ENCODE measurements around the gene PLCB1. TPM values are rescaled to one million over a fixed set of nuclear protein-coding genes. Genes with fewer than 3 reads are reported as not detected.
A peak's percentile ranks its signal among the peaks of the same experiment; 100 is the strongest.

Gene PLCB1
- total RNA-seq, 1 experiment from 2014 or later, result 4.4 TPM

DNA sequence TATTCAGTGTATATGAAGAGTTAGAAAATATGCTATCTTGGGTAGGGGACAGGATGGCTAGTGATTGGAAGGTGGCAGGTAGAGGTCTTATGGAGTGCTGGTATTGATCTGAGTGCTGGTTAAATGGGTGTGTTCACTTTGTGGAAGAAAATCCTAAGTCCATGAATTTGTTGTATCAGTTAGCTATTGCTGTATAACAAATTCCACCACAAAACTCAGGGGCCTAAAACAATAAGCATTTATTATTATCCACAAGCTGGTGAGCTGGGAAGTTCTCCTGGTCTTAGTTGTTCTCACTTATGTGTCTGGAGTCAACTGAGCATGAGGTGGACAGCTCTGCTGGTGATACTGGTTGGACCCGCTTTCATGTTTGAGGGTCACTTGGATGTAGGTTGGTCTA lies 724.6 kb downstream of the PLCB1 start:
- H4K20me1 ChIP-seq (ENCODE audit: low read length), result no peaks in the 10 kb centered on the region
- intact Hi-C loops (cut with micrococcal nuclease), result loop anchor here (10.0 kb wide), 1 partner anchor 358 kb away; no protein-coding TSS in a partner anchor
- POLR2A ChIA-PET (ENCODE audit: unreplicated experiment), result no interaction called here

DNA sequence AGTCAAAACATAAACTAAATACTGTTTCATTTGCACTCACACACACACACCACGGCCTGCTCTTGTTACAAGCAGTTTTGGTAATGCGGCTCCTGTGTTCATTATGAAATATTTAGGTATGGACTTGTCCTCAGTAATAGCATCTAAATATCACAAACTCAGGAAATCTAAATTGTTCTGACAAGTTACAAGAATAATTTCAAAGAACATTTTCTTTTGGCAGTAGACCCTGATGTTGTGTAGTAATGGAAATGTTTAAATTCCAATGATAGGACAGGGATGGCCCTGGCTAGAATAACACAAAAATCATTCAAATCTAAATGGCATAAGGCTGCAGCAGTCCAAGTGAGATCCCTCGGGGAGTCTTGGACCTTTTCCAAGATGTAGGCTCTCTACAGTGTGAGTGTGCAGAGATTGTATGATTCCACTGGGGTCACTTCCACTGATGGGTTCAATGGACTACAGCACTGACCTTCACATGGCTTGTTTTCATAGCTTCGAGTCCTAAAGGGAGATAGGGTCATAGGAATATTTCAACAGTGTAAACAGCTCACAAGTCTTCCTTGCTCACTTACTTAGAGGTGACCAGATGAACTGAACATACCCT lies 726.2 kb downstream of the PLCB1 start:
- Histone ChIP-seq H3K9me3 (ENCODE audit: low read length) (no peaks in the 10 kb centered on the region), H3K27ac (ENCODE audit: low read length) (no peak overlapping the region), H3K4me3 (ENCODE audit: low read length) (no peak overlapping the region), H3K4me2 (ENCODE audit: low read length) (no peak overlapping the region), H3K27me3 (ENCODE audit: low read length) (no peaks in the 10 kb centered on the region), H3K9me2 (replicated peaks; ENCODE audit: low read length) (no peaks in the 10 kb centered on the region), H2AFZ (ENCODE audit: low read length) (no peak overlapping the region), H3K4me1 (ENCODE audit: insufficient read depth, low read length) (peaks cover 48% of the 10 kb centered on the region), H3K79me2 (ENCODE audit: low read length) (no peaks in the 10 kb centered on the region), H3K36me3 (ENCODE audit: low read depth, low read length) (no peaks in the 10 kb centered on the region), H4K20me1 (ENCODE audit: low read length) (no peaks in the 10 kb centered on the region), H3K9ac (ENCODE audit: low read length) (no peak overlapping the region), H3F3A (ENCODE audit: low read length, unreplicated experiment) (peaks cover 8% of the 10 kb centered on the region)
- TF ChIP-seq EZH2phosphoT487 (IDR thresholded peaks at IDR 0.05; ENCODE audit: borderline replicate concordance, low read length) (no peak), EZH2 (IDR thresholded peaks at IDR 0.05; ENCODE audit: low read length, unreplicated experiment) (no peak)
- TF ChIP-seq, protein P1, sequence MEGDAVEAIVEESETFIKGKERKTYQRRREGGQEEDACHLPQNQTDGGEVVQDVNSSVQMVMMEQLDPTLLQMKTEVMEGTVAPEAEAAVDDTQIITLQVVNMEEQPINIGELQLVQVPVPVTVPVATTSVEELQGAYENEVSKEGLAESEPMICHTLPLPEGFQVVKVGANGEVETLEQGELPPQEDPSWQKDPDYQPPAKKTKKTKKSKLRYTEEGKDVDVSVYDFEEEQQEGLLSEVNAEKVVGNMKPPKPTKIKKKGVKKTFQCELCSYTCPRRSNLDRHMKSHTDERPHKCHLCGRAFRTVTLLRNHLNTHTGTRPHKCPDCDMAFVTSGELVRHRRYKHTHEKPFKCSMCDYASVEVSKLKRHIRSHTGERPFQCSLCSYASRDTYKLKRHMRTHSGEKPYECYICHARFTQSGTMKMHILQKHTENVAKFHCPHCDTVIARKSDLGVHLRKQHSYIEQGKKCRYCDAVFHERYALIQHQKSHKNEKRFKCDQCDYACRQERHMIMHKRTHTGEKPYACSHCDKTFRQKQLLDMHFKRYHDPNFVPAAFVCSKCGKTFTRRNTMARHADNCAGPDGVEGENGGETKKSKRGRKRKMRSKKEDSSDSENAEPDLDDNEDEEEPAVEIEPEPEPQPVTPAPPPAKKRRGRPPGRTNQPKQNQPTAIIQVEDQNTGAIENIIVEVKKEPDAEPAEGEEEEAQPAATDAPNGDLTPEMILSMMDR (conservative IDR thresholded peaks at IDR 0.05; ENCODE audit: low read depth, low read length), result no peak
- POLR2A ChIA-PET (ENCODE audit: unreplicated experiment), result no interaction called here
- ATAC-seq, result no peak
- BruUV-seq (replicated peaks), result no TSS peak
- CTCF ChIA-PET, result no interaction called here
- no peak for DNase-seq
- intact Hi-C loops (cut with micrococcal nuclease), result loop anchor here (10.0 kb wide), 1 partner anchor 357 kb away; no protein-coding TSS in a partner anchor

More for the DNA sequence above, 724.6 kb downstream of the PLCB1 start:
- H3K4me2 ChIP-seq (ENCODE audit: low read length), result no peak overlapping the region
- DNase-seq, result no peak
- H3K27me3 ChIP-seq (ENCODE audit: low read length), result no peaks in the 10 kb centered on the region
- peaks cover 8% of the 10 kb centered on the region for H3F3A ChIP-seq (ENCODE audit: low read length, unreplicated experiment)
- TF ChIP-seq EZH2phosphoT487 (IDR thresholded peaks at IDR 0.05; ENCODE audit: borderline replicate concordance, low read length) (no peak), EZH2 (IDR thresholded peaks at IDR 0.05; ENCODE audit: low read length, unreplicated experiment) (no peak)
- TF ChIP-seq, protein P1 (conservative IDR thresholded peaks at IDR 0.05; ENCODE audit: low read depth, low read length), result no peak
- H3K9me2 ChIP-seq (replicated peaks; ENCODE audit: low read length), result no peaks in the 10 kb centered on the region
- no peak overlapping the region for H3K4me3 ChIP-seq (ENCODE audit: low read length)
- no peaks in the 10 kb centered on the region for H3K79me2 ChIP-seq (ENCODE audit: low read length)
- no TSS peak for BruUV-seq (replicated peaks)
- H3K4me1 ChIP-seq (ENCODE audit: insufficient read depth, low read length), result peaks cover 47% of the 10 kb centered on the region
- no peak overlapping the region for H3K27ac ChIP-seq (ENCODE audit: low read length)
- no peak for ATAC-seq
- no peak overlapping the region for H3K9ac ChIP-seq (ENCODE audit: low read length)
- no peaks in the 10 kb centered on the region for H3K36me3 ChIP-seq (ENCODE audit: low read depth, low read length)
- no peak overlapping the region for H2AFZ ChIP-seq (ENCODE audit: low read length)
- CTCF ChIA-PET, result no interaction called here
- no peaks in the 10 kb centered on the region for H3K9me3 ChIP-seq (ENCODE audit: low read length)

DNA sequence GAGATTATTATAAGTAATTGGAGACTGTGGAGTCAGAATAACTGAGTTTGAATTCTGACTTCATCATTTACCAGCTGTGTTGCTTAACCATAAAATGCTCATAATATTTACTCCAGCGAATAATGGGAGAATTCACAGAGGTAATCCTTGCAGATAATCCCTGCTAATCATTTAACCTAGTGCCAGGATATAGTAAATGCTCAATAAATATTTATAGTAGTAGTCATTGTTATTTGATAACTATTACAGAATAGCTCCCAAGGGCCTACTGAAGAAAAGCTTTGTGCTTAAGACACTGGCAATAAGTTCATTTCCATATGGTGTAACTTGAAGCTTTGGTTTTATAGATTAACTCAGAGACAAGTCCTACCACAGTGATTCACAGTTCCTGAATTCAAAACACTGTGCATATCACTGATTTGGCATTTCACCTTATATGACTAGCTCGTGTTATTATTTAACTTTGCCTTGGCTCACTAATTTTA lies 728.0 kb downstream of the PLCB1 start:
- DNase-seq (peak; percentile 96), ATAC-seq (peak; percentile 91)
- Histone ChIP-seq H3K27me3 (ENCODE audit: low read length) (no peaks in the 10 kb centered on the region), H3K9ac (ENCODE audit: low read length) (peak overlapping the region; percentile 59), H3K79me2 (ENCODE audit: low read length) (no peaks in the 10 kb centered on the region), H3K9me3 (ENCODE audit: low read length) (no peaks in the 10 kb centered on the region), H3K4me2 (ENCODE audit: low read length) (peak overlapping the region; percentile 75), H3K36me3 (ENCODE audit: low read depth, low read length) (no peaks in the 10 kb centered on the region), H2AFZ (ENCODE audit: low read length) (no peak overlapping the region), H3K4me1 (ENCODE audit: insufficient read depth, low read length) (peaks cover 36% of the 10 kb centered on the region), H3F3A (ENCODE audit: low read length, unreplicated experiment) (peaks cover 8% of the 10 kb centered on the region), H3K4me3 (ENCODE audit: low read length) (peak overlapping the region; percentile 49; the same call in 1 of the 2 replicates), H4K20me1 (ENCODE audit: low read length) (no peaks in the 10 kb centered on the region), H3K27ac (ENCODE audit: low read length) (peak overlapping the region; percentile 87), H3K9me2 (replicated peaks; ENCODE audit: low read length) (no peaks in the 10 kb centered on the region)
- TF ChIP-seq, protein P1 (conservative IDR thresholded peaks at IDR 0.05; ENCODE audit: low read depth, low read length), result no peak
- no peak for TF ChIP-seq EZH2phosphoT487 (IDR thresholded peaks at IDR 0.05; ENCODE audit: borderline replicate concordance, low read length)
- TF ChIP-seq EZH2 (IDR thresholded peaks at IDR 0.05; ENCODE audit: low read length, unreplicated experiment), result no peak
- intact Hi-C loops (cut with micrococcal nuclease), result loop anchor here (1.0 kb wide), 4 partner anchors 72 to 209 kb away; partner anchors contain the start of gene PLCB4
- POLR2A ChIA-PET (ENCODE audit: unreplicated experiment), result interaction anchor here (0.5 to 1.0 kb wide), 3 partner anchors 209 to 365 kb away, joined by 3 to 5 read pairs (median 4); partner anchors contain the start of gene PLCB4
- BruUV-seq (replicated peaks), result no TSS peak
- CTCF ChIA-PET, result interaction anchor here (0.6 to 1.5 kb wide), 6 partner anchors 202 to 533 kb away, joined by 3 to 5 read pairs (median 4); partner anchors contain the start of gene PLCB4

Measured in PC-3 (cell line).